ENCODE data around the gene RAB17. TPM values are rescaled to one million over a fixed set of nuclear protein-coding genes. Genes with fewer than 3 reads are reported as not detected.

The RAB17 gene
- total and polyA plus RNA-seq, 2 of the 8 experiments (the other 6 are each of a cell fraction or from before 2014, with no cell fraction given): 42.6 to 83.4 TPM

- TF ChIP-seq SIX5 (IDR thresholded peaks at IDR 0.05; ENCODE audit: low read depth, low read length): no peak
- TF ChIP-seq EGR1 (IDR thresholded peaks at IDR 0.05; ENCODE audit: borderline replicate concordance, low read depth, low read length): no peak
- no peak for TF ChIP-seq ATF2 (IDR thresholded peaks at IDR 0.05; ENCODE audit: low read length)
- no peak for TF ChIP-seq RXRA (IDR thresholded peaks at IDR 0.05; ENCODE audit: insufficient read depth, low read depth, low read length)
- no peak for TF ChIP-seq RNF2 (IDR thresholded peaks at IDR 0.05; ENCODE audit: borderline replicate concordance, low read depth, low read length, missing control alignments, poor library complexity, severe bottlenecking)
Observed at GRCh38 chr2:237561221-237561620, 29.3 kb downstream of the RAB17 start (continued).

Data from H1 (cell line).